GM21723 (cell line): Measurements from ENCODE around the gene PDXK.

Experiments
- ATAC-seq: cut with Tn5 transposase; IDR thresholded peaks from one replicate; pipeline ENCODE4 v1.9.1; 2021; ENCODE audit warnings: mild to moderate bottlenecking, moderate library complexity; ENCODE audit not compliant: unreplicated experiment

The PDXK gene

GRCh38 chr21:43740497-43741156 is 21.7 kb downstream of the PDXK start:
- no peak for ATAC-seq

- ATAC-seq = no peak
These were observed 22.6 kb downstream of the PDXK start for GRCh38 chr21:43741423-43742096.

- no peak for ATAC-seq
These were observed 25.0 kb downstream of the PDXK start for GRCh38 chr21:43743947-43744346.

GRCh38 chr21:43744725-43745124 is 25.8 kb downstream of the PDXK start:
- no peak for ATAC-seq

- ATAC-seq = no peak
These were observed 27.0 kb downstream of the PDXK start for GRCh38 chr21:43745772-43746517.

GRCh38 chr21:43748622-43749021 is 29.7 kb downstream of the PDXK start:
- ATAC-seq = no peak

GRCh38 chr21:43749651-43750262 is 30.8 kb downstream of the PDXK start:
- ATAC-seq = no peak

- ATAC-seq = no peak
These were observed 31.6 kb downstream of the PDXK start for GRCh38 chr21:43750339-43751033.

- no peak for ATAC-seq
These were observed 33.1 kb downstream of the PDXK start for GRCh38 chr21:43751955-43752591.

GRCh38 chr21:43752758-43753438 is 34.0 kb downstream of the PDXK start:
- no peak for ATAC-seq

GRCh38 chr21:43753439-43753799 is 34.5 kb downstream of the PDXK start:
- ATAC-seq = no peak

- no peak for ATAC-seq
These were observed 36.2 kb downstream of the PDXK start for GRCh38 chr21:43754948-43755781.

GRCh38 chr21:43755820-43756594 is 37.1 kb downstream of the PDXK start:
- ATAC-seq = no peak

- no peak for ATAC-seq
These were observed 38.7 kb downstream of the PDXK start for GRCh38 chr21:43757601-43758000.

- no peak for ATAC-seq
These were observed 39.2 kb downstream of the PDXK start for GRCh38 chr21:43758111-43758641.

GRCh38 chr21:43758811-43759210 is 39.9 kb downstream of the PDXK start:
- no peak for ATAC-seq

- ATAC-seq = no peak
These were observed 40.7 kb downstream of the PDXK start for GRCh38 chr21:43759651-43760050.

- no peak for ATAC-seq
These were observed 41.5 kb downstream of the PDXK start for GRCh38 chr21:43760391-43760958.
